Stimulated activated CD4-positive, alpha-beta T cell treated with anti-CD3 and anti-CD28 coated beads, Interleukin-2, amount 100 ng/mL, for 4 hours (primary cell): ENCODE results near the gene TMEM170B.

Experiments
- DNase-seq: peaks from one replicate; pipeline ENCODE4 v3.0.0-alpha.2; 2020; ENCODE audit warnings: low read depth

Gene TMEM170B

GRCh38 chr6:11616200-11616611 is 78.7 kb downstream of the TMEM170B start:
- DNase-seq = no peak

GRCh38 chr6:11618533-11618932 is 81.0 kb downstream of the TMEM170B start:
- no peak for DNase-seq

DNA sequence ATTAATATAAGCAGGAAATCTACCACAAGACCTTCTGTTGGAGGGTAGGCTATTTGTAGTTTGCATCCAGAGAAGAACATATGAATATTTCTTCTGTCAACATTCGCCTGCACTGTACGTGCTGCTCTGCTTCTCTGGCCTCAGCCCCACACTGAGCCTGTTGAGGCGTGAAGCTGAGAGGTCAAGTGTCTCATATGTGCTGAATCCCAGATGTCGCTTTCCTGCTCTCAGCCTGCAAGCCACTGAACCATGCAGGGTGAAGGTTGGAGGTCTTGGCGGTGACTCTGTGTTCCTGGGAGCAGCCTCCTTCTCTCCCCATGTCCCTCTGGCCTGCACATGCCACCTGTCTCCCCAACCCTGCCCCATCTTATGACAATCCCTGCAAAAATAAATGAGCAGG is 83.6 kb downstream of the TMEM170B start:
- DNase-seq = no peak

DNA sequence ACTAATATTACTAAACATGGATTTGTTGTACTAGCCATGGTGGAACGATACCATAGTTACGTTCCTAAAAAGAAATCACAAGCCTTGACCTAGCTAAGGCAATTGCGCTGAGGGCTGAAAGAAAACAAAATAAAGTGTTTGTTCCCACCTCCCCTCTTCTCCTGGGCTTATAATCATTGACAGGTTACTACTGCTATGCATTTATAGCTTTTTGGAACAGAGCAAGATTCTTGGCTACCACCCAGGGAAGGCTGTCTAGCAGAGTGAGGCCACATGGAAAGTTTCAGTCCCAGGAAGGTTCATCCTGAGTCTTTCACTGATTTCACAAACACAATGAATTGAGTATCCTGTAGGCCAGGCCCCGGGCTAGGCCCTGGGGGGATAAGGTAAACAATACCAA is 84.6 kb downstream of the TMEM170B start:
- no peak for DNase-seq

DNA sequence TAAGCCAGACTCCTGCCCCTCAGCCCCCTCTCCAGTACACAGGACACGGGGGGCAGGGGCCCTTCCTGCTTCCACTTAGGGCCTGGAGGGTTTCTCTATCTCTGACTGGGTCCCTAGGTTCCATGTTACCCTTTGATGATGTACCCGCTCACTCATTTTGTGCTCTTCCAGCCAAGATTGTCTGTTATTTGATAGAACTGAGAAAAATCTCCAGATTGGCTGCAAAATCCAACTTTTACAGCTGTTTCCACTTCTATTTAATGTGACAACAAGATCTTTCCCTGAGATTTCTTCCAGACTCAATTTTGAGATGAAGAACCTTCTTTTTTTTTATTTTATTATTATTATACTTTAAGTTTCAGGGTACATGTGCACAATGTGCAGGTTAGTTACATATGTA is 85.7 kb downstream of the TMEM170B start:
- no peak for DNase-seq

- DNase-seq = no peak
These were observed 87.8 kb downstream of the TMEM170B start for GRCh38 chr6:11625302-11625701.

DNA sequence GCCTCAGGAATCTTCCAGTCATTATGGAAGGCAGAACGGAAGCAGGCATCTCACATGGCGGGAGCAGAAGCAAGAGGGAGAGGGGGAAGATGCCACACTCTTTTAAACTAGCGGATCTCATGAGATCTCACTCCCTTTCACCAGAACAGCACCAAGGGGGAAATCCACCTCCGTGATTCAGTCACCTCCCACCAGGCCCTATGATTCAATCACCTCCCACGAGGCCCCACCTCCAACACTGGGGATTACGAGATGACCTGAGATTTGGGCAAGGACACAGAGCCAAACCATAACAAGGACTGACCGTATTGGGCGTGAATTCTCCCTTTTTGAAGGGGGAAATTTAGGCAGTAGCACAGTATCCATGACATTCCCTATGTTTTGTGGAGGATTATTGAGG is 88.8 kb downstream of the TMEM170B start:
- DNase-seq = no peak

DNA sequence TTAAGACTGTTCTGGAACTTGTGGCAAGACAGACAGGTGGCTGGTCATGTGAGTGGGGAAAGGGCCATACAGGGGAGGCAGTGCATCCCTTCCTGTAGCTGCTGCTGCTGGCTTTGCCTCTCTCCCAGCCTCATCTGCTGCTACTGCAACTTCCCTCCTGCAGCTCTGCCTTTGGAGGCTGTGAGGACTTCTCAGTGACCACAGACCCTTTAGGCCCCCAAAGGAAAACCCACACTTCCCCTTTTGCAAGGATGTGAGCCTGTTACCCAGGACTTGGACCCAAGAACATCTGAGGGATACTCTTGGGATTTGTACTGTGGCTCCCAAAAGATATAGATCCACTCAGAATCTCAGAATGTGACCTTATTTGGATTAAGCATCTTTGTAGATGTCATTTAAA is 91.0 kb downstream of the TMEM170B start:
- DNase-seq = no peak

- DNase-seq = no peak
These were observed 93.5 kb downstream of the TMEM170B start for GRCh38 chr6:11631008-11631407.

DNA sequence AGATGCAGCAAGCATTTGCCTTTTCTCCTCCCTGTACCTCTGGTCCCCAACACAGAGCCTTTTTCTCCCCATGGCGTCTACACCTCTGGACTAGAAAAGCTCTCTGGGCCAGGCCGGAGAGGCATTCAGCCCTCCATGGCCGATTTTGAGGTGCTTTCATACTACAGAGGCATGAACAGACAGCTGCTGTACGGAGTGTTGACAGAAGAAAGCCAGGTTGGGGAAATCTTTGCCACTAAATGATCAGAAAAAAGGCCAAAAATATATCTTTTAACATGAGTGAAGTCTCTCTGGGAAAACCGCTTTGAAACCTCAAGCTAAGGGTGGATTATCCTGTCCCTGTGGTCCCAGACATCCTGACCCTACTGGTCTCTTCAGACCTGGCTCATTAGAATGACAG is 94.0 kb downstream of the TMEM170B start:
- DNase-seq = no peak

DNA sequence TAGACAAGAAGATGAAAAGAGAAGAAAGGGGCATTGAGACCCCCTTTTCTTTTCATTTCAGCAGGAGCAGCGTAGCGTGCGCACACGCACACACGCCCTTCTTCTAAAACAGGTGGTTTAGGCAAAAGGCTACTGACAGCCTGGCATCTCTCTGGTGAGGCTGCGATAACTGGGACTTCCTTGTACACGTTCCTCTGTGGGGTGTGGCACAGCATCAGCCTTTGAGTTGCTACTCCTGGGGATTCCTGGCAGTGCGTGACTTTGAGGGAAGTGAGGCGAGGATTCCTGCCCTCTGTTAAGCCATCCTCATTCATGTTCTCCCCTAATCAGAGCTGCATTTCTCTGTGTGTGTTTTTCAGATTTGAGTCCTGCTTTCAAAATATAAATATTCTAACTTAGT is 94.7 kb downstream of the TMEM170B start:
- no peak for DNase-seq

GRCh38 chr6:11632795-11633511 is 95.4 kb downstream of the TMEM170B start:
- no peak for DNase-seq
